ENCODE measurements around the gene FAAP100. TPM values are rescaled to one million over a fixed set of nuclear protein-coding genes. Genes with fewer than 3 reads are reported as not detected.
"Not testable (repeated sequence)": the region's sequence is repeated elsewhere in the genome, so short reads cannot be mapped to it uniquely, and the experiment has no call there.

FAAP100 gene
- 20.0 TPM for total RNA-seq

GRCh38 chr17:81552244-81553017 is at the start of gene FAAP100:
Gene FAAP100, minus strand, starts transcription at chr17:81552353. Its CDS starts 23 bp downstream, at chr17:81552330.
- peak; percentile 84 for DNase-seq (ENCODE audit: low spot score)
- peak; percentile 80 for ATAC-seq
- intact Hi-C loops (cut with DNase I) = no loop called here

GRCh38 chr17:81601525-81602120 is 49.5 kb upstream of the FAAP100 start:
- no peak for DNase-seq (ENCODE audit: low spot score)
- ATAC-seq = peak; percentile 86
- intact Hi-C loops (cut with DNase I) = loop anchor here (10.0 kb wide), 1 partner anchor 347 kb away; no protein-coding TSS in a partner anchor

- ATAC-seq = no peak
- intact Hi-C loops (cut with DNase I) = loop anchor here (10.0 kb wide), 1 partner anchor 345 kb away; no protein-coding TSS in a partner anchor
- DNase-seq (ENCODE audit: low spot score) = no peak
These were observed 47.8 kb upstream of the FAAP100 start for GRCh38 chr17:81599719-81600486.

DNA sequence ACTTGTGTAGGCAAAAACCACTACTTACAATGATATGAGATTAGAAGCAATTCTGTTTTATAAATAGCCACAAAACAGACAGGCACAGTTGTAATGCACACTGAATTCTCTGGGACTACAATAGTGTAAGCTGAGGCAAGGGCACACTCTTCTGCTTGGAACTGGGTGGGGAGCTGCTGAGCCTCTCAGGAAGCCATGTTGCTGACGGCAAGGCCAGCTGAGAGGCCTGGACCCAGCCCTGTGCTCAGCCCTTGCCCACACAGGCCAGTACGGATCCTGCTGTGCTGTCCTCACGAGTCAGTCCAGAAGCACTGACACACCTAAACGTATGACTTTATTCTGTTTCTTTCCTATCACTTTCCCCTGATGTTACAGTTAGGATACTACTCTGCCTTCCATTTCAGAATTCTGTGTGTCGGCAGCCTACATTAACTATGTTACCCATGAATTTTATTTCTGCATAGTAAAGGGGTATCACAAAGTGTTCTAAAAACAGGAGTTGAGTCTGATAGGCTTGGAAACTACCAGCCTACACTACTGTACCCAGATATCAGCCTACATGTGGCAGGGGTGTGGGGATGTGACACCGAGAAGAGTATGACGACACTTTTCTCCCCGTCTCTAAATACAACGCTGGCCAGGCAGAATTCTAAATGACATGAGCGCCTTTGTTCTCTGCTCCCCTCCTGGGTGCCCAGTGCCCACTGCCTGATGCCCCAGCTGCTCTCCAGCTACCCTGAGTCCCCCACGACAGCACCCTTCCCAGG is 41.1 kb upstream of the FAAP100 start:
- ATAC-seq (no peak), DNase-seq (ENCODE audit: low spot score) (no peak)
- intact Hi-C loops (cut with DNase I) = no loop called here

GRCh38 chr17:81591971-81592370 is 39.8 kb upstream of the FAAP100 start:
- DNase-seq (ENCODE audit: low spot score) (no peak), ATAC-seq (no peak)
- intact Hi-C loops (cut with DNase I) = no loop called here

DNA sequence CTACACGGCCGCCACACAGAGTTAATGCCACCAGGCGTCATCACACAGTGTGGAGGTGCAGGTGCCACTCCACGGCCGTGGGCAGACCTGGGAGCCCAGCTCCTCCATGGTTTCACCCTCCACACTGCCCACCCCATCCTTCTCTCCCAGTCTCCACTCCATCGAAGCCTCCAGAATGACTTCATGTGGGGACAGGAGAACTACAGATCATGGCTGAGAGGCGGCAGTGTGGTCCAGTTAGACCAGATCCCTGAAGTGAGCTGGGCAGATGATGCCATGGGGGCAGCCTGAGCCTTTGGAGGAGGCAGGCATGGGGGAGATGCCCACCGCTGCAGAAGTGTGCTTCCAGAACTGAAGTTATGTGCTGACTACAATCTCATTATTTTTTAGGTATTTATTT is 38.0 kb upstream of the FAAP100 start:
- intact Hi-C loops (cut with DNase I) = no loop called here
- ATAC-seq = no peak
- no peak for DNase-seq (ENCODE audit: low spot score)

GRCh38 chr17:81589612-81590011 is 37.5 kb upstream of the FAAP100 start:
- no peak for DNase-seq (ENCODE audit: low spot score)
- intact Hi-C loops (cut with DNase I) = no loop called here

DNA sequence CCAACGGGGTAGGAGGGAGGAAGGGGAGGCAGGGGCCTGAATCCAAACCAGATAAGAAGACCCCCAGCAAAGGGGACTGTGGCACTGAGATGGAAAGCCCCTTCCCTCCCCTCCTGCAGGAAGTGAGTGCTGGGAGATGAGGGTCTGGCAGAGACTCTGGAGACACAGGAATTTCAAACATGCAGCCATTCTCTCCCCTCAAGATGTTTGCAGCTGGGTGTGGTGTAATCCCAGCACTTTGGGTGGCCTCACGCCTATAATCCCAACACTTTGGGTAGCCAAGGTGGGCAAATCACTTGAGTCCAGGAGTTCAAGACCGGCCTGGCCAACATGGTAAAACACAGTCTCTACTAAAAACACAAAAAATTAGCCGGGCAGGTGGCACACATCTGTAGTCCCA is 33.9 kb upstream of the FAAP100 start:
- DNase-seq (ENCODE audit: low spot score) (no peak), ATAC-seq (no peak)
- intact Hi-C loops (cut with DNase I) = no loop called here

More at GRCh38 chr17:81589612-81590011, 37.5 kb upstream of the FAAP100 start:
- no peak for ATAC-seq

GRCh38 chr17:81584771-81585170 is 32.6 kb upstream of the FAAP100 start:
- intact Hi-C loops (cut with DNase I); DNase-seq (ENCODE audit: low spot score): not testable (repeated sequence)

DNA sequence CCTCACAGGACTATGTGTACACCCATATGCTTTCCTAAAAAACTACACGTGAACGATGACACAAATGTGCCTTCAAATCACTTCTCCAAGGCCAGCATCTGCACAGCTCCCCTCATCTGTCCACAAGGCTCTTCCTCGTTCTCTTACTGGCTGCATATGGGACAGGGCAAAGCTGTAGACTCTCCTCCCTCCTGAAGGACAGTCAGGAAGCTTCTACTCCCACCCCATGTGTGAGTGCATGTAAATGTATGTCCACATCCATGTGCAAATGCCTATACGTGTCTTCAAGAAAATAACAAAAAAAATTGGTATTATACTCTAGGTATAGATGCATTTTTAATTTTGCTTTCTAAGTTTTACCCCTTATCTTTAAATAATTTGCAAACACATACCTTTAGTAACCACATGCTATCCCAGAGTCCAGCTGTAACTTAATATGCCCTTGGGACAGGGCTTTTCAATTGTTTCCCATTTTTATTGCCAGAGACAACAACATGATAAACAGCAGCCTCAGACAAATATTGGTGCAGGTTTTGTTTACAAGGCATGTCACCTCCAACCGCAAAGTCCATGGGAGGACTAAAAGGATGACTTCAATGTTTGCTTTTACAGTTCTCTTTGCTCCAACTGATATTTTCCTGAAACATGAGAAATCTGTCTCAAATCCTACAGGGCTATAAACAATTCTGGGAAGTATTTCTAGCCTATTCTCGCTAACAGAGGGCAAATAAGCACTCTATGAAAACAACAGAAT is 31.6 kb upstream of the FAAP100 start:
- DNase-seq (ENCODE audit: low spot score) (no peak), ATAC-seq (peak; percentile 48)
- intact Hi-C loops (cut with DNase I) = no loop called here

More at GRCh38 chr17:81584771-81585170, 32.6 kb upstream of the FAAP100 start:
- not testable (repeated sequence) for ATAC-seq

GRCh38 chr17:81582749-81583148 is 30.6 kb upstream of the FAAP100 start:
- DNase-seq (ENCODE audit: low spot score) = no peak
- ATAC-seq = peak; percentile 67
- intact Hi-C loops (cut with DNase I) = no loop called here

GRCh38 chr17:81582341-81582740 is 30.2 kb upstream of the FAAP100 start:
- ATAC-seq (no peak), DNase-seq (ENCODE audit: low spot score) (no peak)
- intact Hi-C loops (cut with DNase I) = no loop called here

GRCh38 chr17:81581758-81582157 is 29.6 kb upstream of the FAAP100 start:
- no peak for DNase-seq (ENCODE audit: low spot score)
- intact Hi-C loops (cut with DNase I) = no loop called here
- no peak for ATAC-seq

DNA sequence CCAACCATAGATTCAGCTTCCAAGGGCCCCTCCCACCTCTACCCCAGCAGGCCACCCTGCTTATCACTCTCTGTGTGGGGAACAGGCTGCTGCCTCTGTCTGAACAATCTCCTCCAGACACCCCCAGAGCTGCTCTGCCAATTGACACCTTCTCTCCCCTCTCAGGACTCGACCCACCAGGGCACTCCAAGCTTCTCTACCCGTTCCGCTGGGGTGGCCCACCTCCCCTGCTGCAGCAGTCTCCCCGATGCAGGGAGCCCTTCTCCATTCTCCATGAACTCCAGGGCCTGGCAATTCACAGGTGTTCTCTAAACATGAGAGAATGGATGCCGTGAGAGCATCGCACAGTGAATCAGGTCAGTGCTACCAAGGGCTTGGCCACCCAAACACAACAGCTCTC is 28.3 kb upstream of the FAAP100 start:
- intact Hi-C loops (cut with DNase I) = no loop called here
- no peak for ATAC-seq

DNA sequence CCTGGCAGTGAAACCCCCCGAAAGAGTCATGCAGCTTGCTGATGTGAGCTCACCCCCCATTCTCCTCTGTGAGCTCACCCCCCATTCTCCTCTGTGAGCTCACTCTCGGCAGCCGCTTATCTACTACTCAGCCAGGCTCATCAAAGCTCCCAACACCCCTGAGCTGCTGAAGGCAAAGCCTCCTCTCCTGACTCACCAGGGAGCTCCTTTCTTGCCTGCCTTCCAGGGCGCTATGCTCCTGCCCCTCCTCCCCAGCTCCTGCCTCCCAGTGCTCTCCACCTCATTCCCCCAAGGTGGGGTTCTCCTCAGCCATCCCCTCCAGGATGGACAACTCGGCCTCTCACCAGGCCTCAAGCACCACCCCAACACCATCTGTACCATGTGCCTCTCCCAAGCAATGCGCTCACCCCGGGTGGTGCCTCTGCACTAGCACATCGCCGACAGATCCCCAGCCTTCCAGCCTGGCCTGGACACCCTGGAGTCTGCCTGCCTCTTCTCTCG is 27.7 kb upstream of the FAAP100 start:
- intact Hi-C loops (cut with DNase I) = no loop called here
- ATAC-seq (no peak), DNase-seq (ENCODE audit: low spot score) (no peak)

More for the DNA sequence above, 28.3 kb upstream of the FAAP100 start:
- DNase-seq (ENCODE audit: low spot score) = no peak

DNA sequence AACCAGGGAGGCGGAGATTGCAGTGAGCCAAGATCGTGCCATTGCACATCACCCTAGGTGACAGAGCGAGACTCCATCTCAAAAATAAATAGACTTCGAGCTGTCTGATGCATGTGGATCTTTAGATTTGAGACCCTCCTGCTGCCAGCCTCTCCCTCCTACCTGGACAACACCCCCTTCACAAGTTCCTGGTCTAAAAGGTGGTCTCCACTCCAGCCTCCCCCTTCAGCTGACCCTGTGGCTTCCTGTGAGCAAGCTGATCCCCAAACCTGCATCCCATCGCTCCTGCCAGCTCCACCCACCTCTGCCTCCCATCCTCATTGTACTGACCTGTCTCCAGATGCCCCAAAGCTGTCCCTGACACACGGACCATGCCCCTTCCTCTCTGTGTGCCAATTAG is 27.1 kb upstream of the FAAP100 start:
- intact Hi-C loops (cut with DNase I) = no loop called here
- DNase-seq (ENCODE audit: low spot score) (no peak), ATAC-seq (no peak)

DNA sequence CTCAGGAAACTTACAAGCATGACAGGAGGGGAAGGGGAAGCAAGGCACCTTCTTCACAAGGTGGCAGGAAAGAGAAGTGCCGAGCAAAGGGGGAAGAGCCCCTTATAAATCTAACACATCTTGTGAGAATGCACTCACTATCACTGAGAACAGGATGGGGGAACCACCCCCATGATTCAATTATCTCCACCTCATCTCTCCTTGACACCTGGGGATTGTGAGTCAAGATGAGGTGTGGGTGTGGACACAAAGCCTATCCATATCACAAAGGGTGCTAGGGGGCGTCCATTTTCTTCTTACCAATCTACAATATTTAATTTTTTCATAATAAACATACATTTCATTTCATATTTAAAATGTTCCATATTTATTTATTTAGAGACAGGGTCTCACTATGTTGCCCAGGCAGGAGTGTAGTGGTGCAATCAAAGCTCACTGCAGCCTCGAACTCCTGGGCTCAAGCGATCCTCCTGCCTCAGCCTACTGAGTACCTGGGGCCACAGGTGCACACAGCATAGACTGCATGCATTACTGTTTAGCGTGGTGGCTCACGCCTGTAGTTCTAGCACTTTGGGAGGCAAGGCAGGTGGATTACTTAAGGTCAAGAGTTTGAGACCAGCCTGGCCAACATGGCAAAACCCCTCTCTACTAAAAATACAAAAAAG is 26.5 kb upstream of the FAAP100 start:
- DNase-seq (ENCODE audit: low spot score) (no peak), ATAC-seq (no peak)
- intact Hi-C loops (cut with DNase I) = no loop called here

- ATAC-seq (no peak), DNase-seq (ENCODE audit: low spot score) (no peak)
- intact Hi-C loops (cut with DNase I) = no loop called here
These were observed 25.9 kb upstream of the FAAP100 start for GRCh38 chr17:81578038-81578441.

All from sciatic nerve (tissue), 2 donors.